Stomach smooth muscle (tissue), 2 donors: ENCODE data around the gene MORC2.

ENCODE experiments used
- H3K27ac ChIP-seq: one replicate; pipeline ENCODE4 v1.7.0; 2013; ENCODE audit warnings: mild to moderate bottlenecking, low read length, inconsistent platforms
- H3K27me3 ChIP-seq, 2 donors: one replicate each; pipeline ENCODE4 v1.7.0; 2013; ENCODE audit warnings: low read length in 2 of 2; ENCODE audit not compliant: insufficient read depth in 2 of 2, control insufficient read depth in 1 of 2
- H3K36me3 ChIP-seq, 2 donors: one replicate each; pipeline ENCODE4 v1.7.0; 2013; ENCODE audit warnings: low read length in 2 of 2; ENCODE audit not compliant: control insufficient read depth in 2 of 2, insufficient read depth in 2 of 2
- H3K4me1 ChIP-seq: one replicate; pipeline ENCODE4 v1.7.0; 2013; ENCODE audit warnings: low read length; ENCODE audit not compliant: control insufficient read depth, insufficient read depth
- H3K4me3 ChIP-seq, 2 donors: one replicate each; pipeline ENCODE4 v1.7.0; 2013; ENCODE audit warnings: low read length in 2 of 2
- H3K9ac ChIP-seq, 2 donors: one replicate each; pipeline ENCODE4 v1.7.0; 2013; ENCODE audit warnings: low read length in 2 of 2, mild to moderate bottlenecking in 1 of 2
- H3K9me3 ChIP-seq, 2 donors: one replicate each; pipeline ENCODE4 v1.7.0; 2013; ENCODE audit warnings: low read length in 2 of 2; ENCODE audit not compliant: control insufficient read depth in 2 of 2
- donor health status: healthy.
- donor health status: Pancreatic carcinoma.

The MORC2 gene

GRCh38 chr22:30934053-30934452 is 34.5 kb downstream of the MORC2 start:
- Histone ChIP-seq H3K9ac (no peak overlapping the region), H3K4me3 (no peak overlapping the region), H3K9me3 (no peaks in the 10 kb centered on the region), H3K4me1 (no peaks in the 10 kb centered on the region), H3K27me3 (no peaks in the 10 kb centered on the region), H3K27ac (no peak overlapping the region), H3K36me3 (peaks cover 74 to 79% of the 10 kb centered on the region in 2 donors)

DNA sequence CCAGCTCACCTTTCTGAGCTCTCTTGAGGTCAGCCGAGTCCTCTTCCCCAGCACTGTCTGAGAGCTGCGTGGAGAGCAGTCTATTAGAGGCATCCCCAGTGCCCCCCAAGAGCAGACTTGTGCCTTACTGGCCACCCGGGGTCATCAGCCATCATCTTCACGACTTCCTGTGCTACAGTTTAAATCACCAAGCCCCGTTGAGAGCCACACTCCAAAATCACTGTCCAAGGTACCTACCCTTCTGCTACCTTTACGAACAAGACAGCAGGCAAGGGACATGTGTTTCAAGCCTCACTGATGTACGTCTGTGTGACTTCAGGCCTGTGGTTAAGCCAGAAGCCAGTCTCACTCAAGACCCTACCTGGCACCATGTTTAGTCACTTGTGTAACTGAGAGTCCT is 35.1 kb downstream of the MORC2 start:
- Histone ChIP-seq H3K27me3 (no peaks in the 10 kb centered on the region), H3K27ac (no peak overlapping the region), H3K4me1 (no peaks in the 10 kb centered on the region), H3K4me3 (no peak overlapping the region), H3K36me3 (peaks cover 72 to 80% of the 10 kb centered on the region in 2 donors), H3K9ac (no peak overlapping the region), H3K9me3 (no peaks in the 10 kb centered on the region)

- Histone ChIP-seq H3K4me1 (no peaks in the 10 kb centered on the region), H3K27me3 (no peaks in the 10 kb centered on the region), H3K27ac (no peak overlapping the region), H3K4me3 (no peak overlapping the region), H3K36me3 (peaks cover 74 to 82% of the 10 kb centered on the region in 2 donors), H3K9me3 (no peaks in the 10 kb centered on the region), H3K9ac (no peak overlapping the region)
Measured at GRCh38 chr22:30932661-30933060, 35.9 kb downstream of the MORC2 start.

DNA sequence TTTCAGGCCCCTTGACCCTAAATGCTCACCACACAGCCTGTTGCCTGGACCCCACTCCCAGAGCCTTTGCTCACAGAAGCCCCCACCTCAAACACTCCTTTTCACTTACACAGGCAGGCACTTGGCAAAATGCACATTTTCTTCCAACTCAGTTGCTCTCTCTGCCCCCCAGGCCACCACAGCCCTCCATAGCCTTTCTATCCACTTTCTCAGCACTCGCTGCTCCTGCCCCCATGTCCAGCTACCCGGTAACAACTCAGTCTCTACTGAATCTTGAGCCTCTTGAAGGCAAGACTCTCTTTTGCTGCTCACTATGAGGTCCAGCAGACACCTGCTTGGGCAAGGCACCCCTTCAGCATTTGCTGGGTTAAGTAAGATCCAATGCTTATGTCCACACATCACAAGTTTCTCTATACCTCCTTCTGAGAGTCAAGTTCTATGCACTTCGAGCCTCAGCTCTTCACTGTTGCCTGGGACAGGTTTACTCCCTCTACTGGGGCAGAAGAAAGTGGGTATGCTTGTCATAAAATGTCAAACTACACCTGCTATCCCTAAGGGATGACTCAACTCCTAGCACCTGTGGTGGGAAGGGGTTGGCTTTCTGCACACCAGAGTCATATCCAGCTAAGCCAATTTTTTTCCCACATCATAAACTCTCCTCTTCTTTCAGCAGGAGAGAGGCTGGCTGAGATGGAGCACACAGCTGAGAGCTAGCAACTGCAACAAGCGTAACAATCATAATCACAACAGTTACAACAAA is 36.9 kb downstream of the MORC2 start:
- H3K27me3 ChIP-seq = no peaks in the 10 kb centered on the region
- H3K36me3 ChIP-seq = peaks cover 74 to 75% of the 10 kb centered on the region in 2 donors
- no peaks in the 10 kb centered on the region for H3K9me3 ChIP-seq
- no peak overlapping the region for H3K9ac ChIP-seq
- H3K4me1 ChIP-seq = no peaks in the 10 kb centered on the region
- no peak overlapping the region for H3K27ac ChIP-seq
- H3K4me3 ChIP-seq = no peak overlapping the region

DNA sequence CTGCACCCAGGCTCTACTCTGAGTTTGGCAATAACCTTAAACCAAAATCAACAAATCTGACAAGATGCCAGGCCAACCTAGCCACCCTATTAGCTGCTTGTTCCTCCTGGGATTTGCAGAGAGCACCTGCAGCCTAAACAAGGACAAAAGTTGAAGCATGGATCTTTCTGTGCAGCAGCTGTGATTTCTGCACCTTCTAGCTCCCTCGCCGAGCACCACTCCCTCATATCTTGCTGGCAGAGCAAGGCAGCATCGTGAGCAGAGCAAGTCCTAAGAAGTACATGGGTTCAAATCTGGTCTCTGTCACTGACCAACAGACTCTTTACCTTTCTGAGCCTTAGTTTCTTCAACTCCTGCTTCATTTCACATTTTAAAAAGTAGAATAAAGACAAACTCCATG is 38.3 kb downstream of the MORC2 start:
- Histone ChIP-seq H3K4me1 (no peaks in the 10 kb centered on the region), H3K36me3 (peaks cover 72 to 77% of the 10 kb centered on the region in 2 donors), H3K9me3 (no peaks in the 10 kb centered on the region), H3K4me3 (no peak overlapping the region), H3K9ac (no peak overlapping the region), H3K27me3 (no peaks in the 10 kb centered on the region), H3K27ac (no peak overlapping the region)

DNA sequence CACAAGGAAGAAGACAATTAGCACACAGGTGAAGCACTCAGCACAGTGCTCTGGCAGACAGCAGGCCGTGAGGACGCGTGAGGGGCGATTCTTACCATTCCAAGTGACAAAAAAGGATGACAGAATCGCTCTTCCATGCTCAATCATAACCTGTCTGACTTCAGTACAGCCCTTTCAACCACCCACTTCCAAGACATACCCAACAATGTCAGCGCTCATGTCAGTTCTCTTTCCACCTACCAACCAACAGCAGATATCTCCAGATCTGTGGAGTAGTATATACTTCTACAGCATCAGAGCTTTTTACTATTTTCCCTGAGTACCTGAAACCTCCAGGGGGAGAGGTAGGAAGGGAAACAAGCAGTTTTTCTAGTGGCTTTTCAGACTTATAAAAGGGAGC is 40.2 kb downstream of the MORC2 start:
- H3K4me1 ChIP-seq = no peaks in the 10 kb centered on the region
- no peak overlapping the region for H3K27ac ChIP-seq
- no peak overlapping the region for H3K4me3 ChIP-seq
- H3K9ac ChIP-seq = no peak overlapping the region
- H3K9me3 ChIP-seq = no peaks in the 10 kb centered on the region
- H3K36me3 ChIP-seq = peaks cover 54 to 62% of the 10 kb centered on the region in 2 donors
- no peaks in the 10 kb centered on the region for H3K27me3 ChIP-seq

DNA sequence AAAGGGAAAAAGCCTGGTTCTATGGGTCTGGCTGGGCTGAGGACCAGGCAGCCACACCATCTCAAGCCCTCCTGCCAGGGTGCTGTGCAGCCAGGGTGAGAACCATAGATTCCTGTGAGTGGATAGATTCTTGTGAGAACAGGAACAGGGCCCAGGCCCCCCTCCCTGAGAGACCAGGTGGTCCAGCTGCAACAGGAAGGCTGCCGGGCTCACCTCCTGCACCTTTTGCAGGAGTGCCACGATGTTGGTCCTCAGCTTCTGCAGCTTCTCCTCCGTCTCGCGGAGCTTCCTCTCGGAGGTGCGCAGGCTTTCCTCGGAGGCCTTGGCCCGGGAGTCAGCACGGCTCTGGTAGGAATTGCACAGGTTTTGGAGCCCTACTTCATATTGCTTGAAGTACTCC is 40.8 kb downstream of the MORC2 start:
- no peaks in the 10 kb centered on the region for H3K9me3 ChIP-seq
- peaks cover 48 to 56% of the 10 kb centered on the region in 2 donors for H3K36me3 ChIP-seq
- no peaks in the 10 kb centered on the region for H3K27me3 ChIP-seq
- no peak overlapping the region for H3K4me3 ChIP-seq
- no peak overlapping the region for H3K27ac ChIP-seq
- H3K4me1 ChIP-seq = no peaks in the 10 kb centered on the region
- no peak overlapping the region for H3K9ac ChIP-seq

GRCh38 chr22:30926706-30927105 is 41.9 kb downstream of the MORC2 start:
- H3K36me3 ChIP-seq = peaks cover 37 to 45% of the 10 kb centered on the region in 2 donors

DNA sequence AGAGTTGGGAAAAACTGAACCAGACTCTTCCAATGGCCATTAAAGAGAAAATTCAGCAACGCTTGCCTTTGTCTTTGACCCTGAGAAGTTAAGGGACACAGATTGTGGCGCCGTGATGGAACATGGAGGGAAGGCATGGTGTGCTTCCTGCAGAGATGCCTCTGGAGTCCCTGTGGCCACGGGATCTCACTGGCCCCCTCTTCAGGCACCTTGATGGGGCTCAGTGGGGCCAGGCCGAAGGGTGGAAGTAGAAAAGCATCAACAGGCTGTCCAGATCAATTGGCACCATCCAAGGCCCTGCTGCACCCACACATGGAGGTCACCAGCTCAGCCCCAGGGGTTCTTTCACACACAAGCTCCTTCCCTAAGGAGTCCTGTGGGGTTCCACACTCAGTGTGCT is 42.9 kb downstream of the MORC2 start:
- H3K27ac ChIP-seq = no peak overlapping the region
- no peaks in the 10 kb centered on the region for H3K27me3 ChIP-seq
- no peaks in the 10 kb centered on the region for H3K9me3 ChIP-seq
- peaks cover 7% of the 10 kb centered on the region for H3K4me1 ChIP-seq
- no peak overlapping the region for H3K4me3 ChIP-seq
- H3K36me3 ChIP-seq = peaks cover 28 to 35% of the 10 kb centered on the region in 2 donors
- H3K9ac ChIP-seq = no peak overlapping the region

More at GRCh38 chr22:30926706-30927105, 41.9 kb downstream of the MORC2 start:
- no peak overlapping the region for H3K4me3 ChIP-seq
- H3K27me3 ChIP-seq = no peaks in the 10 kb centered on the region
- H3K9me3 ChIP-seq = no peaks in the 10 kb centered on the region
- H3K9ac ChIP-seq = no peak overlapping the region
- peaks cover 7% of the 10 kb centered on the region for H3K4me1 ChIP-seq
- H3K27ac ChIP-seq = no peak overlapping the region

DNA sequence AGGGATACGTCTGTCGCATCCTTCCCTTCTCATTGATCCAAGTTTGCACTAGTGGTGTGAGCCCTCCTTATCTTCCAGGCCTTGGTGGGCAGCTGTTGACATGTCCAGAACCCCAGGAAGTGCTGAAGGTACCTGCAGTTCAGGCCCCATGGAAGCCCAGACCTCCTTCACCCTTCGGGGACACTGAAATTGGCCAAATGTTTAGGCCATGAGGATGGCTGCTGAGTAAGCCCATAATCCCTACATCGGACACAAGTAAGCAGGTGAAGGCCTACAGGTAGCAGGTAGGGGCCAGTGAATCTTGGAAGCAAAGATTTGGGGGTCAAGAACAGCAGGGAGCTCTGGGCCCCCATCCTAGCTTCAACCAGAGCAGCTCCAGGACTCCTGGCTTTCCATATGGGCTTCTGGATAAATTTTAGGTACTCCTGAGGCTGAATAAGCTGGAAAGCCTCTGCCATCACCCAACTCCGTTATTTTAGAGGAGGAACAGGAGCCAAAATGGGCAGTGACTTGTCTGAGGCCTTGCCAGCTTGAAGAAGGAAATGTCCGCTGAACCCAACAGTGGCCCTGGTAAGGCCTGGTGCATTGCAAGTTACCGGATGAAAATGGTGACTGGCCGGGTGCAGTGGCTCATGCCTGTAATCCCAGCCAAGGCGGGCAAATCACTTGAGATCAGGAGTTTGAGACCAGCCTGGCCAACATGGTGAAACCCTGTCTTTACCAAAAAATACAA is 45.2 kb downstream of the MORC2 start:
- no peak overlapping the region for H3K27ac ChIP-seq
- no peaks in the 10 kb centered on the region for H3K27me3 ChIP-seq

GRCh38 chr22:30922151-30922611 is 46.4 kb downstream of the MORC2 start:
- peak overlapping the region in 1 of 2 donors; percentile 31 for H3K9ac ChIP-seq

More for the DNA sequence above, 45.2 kb downstream of the MORC2 start:
- Histone ChIP-seq H3K36me3 (peaks cover 15 to 29% of the 10 kb centered on the region in 2 donors), H3K4me1 (peaks cover 7% of the 10 kb centered on the region), H3K4me3 (no peak overlapping the region), H3K9me3 (no peaks in the 10 kb centered on the region), H3K9ac (no peak overlapping the region)

More at GRCh38 chr22:30922151-30922611, 46.4 kb downstream of the MORC2 start:
- peak overlapping the region; percentile 31 to 57 for H3K4me3 ChIP-seq
- peaks cover 7% of the 10 kb centered on the region for H3K4me1 ChIP-seq
- H3K9me3 ChIP-seq = no peaks in the 10 kb centered on the region
- H3K27me3 ChIP-seq = no peaks in the 10 kb centered on the region
- no peak overlapping the region for H3K27ac ChIP-seq
- H3K36me3 ChIP-seq = peaks cover 7 to 17% of the 10 kb centered on the region in 2 donors
